Measurements from ENCODE around the gene COL6A3. TPM values are rescaled to one million over a fixed set of nuclear protein-coding genes. Genes with fewer than 3 reads are reported as not detected.

Gene COL6A3
- total RNA-seq (2014; rRNA removed; shearing (Covaris generic)) = 0.04 TPM in 1 of 2 replicates, not detected in the other

GRCh38 chr2:237413777-237414661 is at the start of gene COL6A3:
TSS of gene COL6A3 (minus strand) at chr2:237414164. CDS start at chr2:237396817, 17,347 bp downstream.
- DNase-seq = no peak
- H3K4me3 ChIP-seq = no peak within 1 kb of the TSS

GRCh38 chr2:237459741-237460174 is 45.8 kb upstream of the COL6A3 start:
- DNase-seq = no peak
- Histone ChIP-seq H3K36me3 (no peaks in the 10 kb centered on the region), H3K4me3 (no peak overlapping the region), H3K27ac (no peak overlapping the region), H3K27me3 (no peaks in the 10 kb centered on the region), H3K4me1 (no peaks in the 10 kb centered on the region), H3K9me3 (replicated peaks) (no peaks in the 10 kb centered on the region)

More at GRCh38 chr2:237413777-237414661, at the start of gene COL6A3:
- peaks cover 4% of the 10 kb centered on the region for H3K27me3 ChIP-seq
- no peak within 1 kb of the TSS for H3K27ac ChIP-seq
- no peaks in the 10 kb centered on the region for H3K9me3 ChIP-seq (replicated peaks)
- no peaks in the 10 kb centered on the region for H3K36me3 ChIP-seq
- no peaks in the 10 kb centered on the region for H3K4me1 ChIP-seq

- Histone ChIP-seq H3K27ac (no peak overlapping the region), H3K9me3 (replicated peaks) (no peaks in the 10 kb centered on the region), H3K36me3 (no peaks in the 10 kb centered on the region), H3K4me3 (no peak overlapping the region), H3K27me3 (no peaks in the 10 kb centered on the region), H3K4me1 (no peaks in the 10 kb centered on the region)
- DNase-seq = no peak
These were observed 45.3 kb upstream of the COL6A3 start for GRCh38 chr2:237459226-237459625.

GRCh38 chr2:237458519-237458918 is 44.6 kb upstream of the COL6A3 start:
- Histone ChIP-seq H3K27me3 (no peaks in the 10 kb centered on the region), H3K27ac (no peak overlapping the region), H3K4me1 (no peaks in the 10 kb centered on the region), H3K9me3 (replicated peaks) (no peaks in the 10 kb centered on the region), H3K36me3 (no peaks in the 10 kb centered on the region), H3K4me3 (no peak overlapping the region)
- no peak for DNase-seq

- no peaks in the 10 kb centered on the region for H3K4me1 ChIP-seq
- no peak overlapping the region for H3K4me3 ChIP-seq
- no peaks in the 10 kb centered on the region for H3K9me3 ChIP-seq (replicated peaks)
- DNase-seq = no peak
- 0 out of 2 replicates have a peak, but pooled peaks cover 3% of the 10 kb centered on the region for H3K27me3 ChIP-seq
- H3K36me3 ChIP-seq = no peaks in the 10 kb centered on the region
- H3K27ac ChIP-seq = no peak overlapping the region
These were observed 43.5 kb upstream of the COL6A3 start for GRCh38 chr2:237457388-237457941.

GRCh38 chr2:237456200-237456843 is 42.4 kb upstream of the COL6A3 start:
- no peaks in the 10 kb centered on the region for H3K4me1 ChIP-seq
- H3K27me3 ChIP-seq = peaks cover 13% of the 10 kb centered on the region; the same call in 1 of the 2 replicates
- H3K36me3 ChIP-seq = no peaks in the 10 kb centered on the region
- H3K27ac ChIP-seq = no peak overlapping the region
- H3K4me3 ChIP-seq = no peak overlapping the region
- no peak for DNase-seq
- no peaks in the 10 kb centered on the region for H3K9me3 ChIP-seq (replicated peaks)

GRCh38 chr2:237455764-237456163 is 41.8 kb upstream of the COL6A3 start:
- no peak overlapping the region for H3K27ac ChIP-seq
- no peaks in the 10 kb centered on the region for H3K9me3 ChIP-seq (replicated peaks)
- no peaks in the 10 kb centered on the region for H3K4me1 ChIP-seq
- no peaks in the 10 kb centered on the region for H3K36me3 ChIP-seq
- no peak overlapping the region for H3K4me3 ChIP-seq
- DNase-seq = no peak
- H3K27me3 ChIP-seq = peaks cover 14% of the 10 kb centered on the region; the same call in 1 of the 2 replicates

- Histone ChIP-seq H3K27me3 (peaks cover 14% of the 10 kb centered on the region; the same call in 1 of the 2 replicates), H3K4me1 (no peaks in the 10 kb centered on the region), H3K4me3 (no peak overlapping the region), H3K36me3 (no peaks in the 10 kb centered on the region), H3K27ac (no peak overlapping the region), H3K9me3 (replicated peaks) (no peaks in the 10 kb centered on the region)
- no peak for DNase-seq
These were observed 39.7 kb upstream of the COL6A3 start for GRCh38 chr2:237453671-237454070.

GRCh38 chr2:237452861-237453260 is 38.9 kb upstream of the COL6A3 start:
- Histone ChIP-seq H3K27ac (no peak overlapping the region), H3K36me3 (no peaks in the 10 kb centered on the region), H3K4me3 (no peak overlapping the region), H3K4me1 (no peaks in the 10 kb centered on the region), H3K27me3 (peaks cover 18% of the 10 kb centered on the region; the same call in 1 of the 2 replicates), H3K9me3 (replicated peaks) (no peaks in the 10 kb centered on the region)
- no peak for DNase-seq

- Histone ChIP-seq H3K4me3 (no peak overlapping the region), H3K27ac (no peak overlapping the region), H3K36me3 (no peaks in the 10 kb centered on the region), H3K9me3 (replicated peaks) (no peaks in the 10 kb centered on the region), H3K4me1 (no peaks in the 10 kb centered on the region), H3K27me3 (peaks cover 24% of the 10 kb centered on the region; the same call in 1 of the 2 replicates)
- DNase-seq = no peak
These were observed 37.9 kb upstream of the COL6A3 start for GRCh38 chr2:237451643-237452469.

GRCh38 chr2:237450583-237450982 is 36.6 kb upstream of the COL6A3 start:
- H3K4me1 ChIP-seq = no peaks in the 10 kb centered on the region
- no peak for DNase-seq
- H3K27me3 ChIP-seq = peaks cover 24% of the 10 kb centered on the region; the same call in 1 of the 2 replicates
- no peak overlapping the region for H3K4me3 ChIP-seq
- no peak overlapping the region for H3K27ac ChIP-seq
- H3K9me3 ChIP-seq (replicated peaks) = no peaks in the 10 kb centered on the region
- H3K36me3 ChIP-seq = no peaks in the 10 kb centered on the region

- H3K27ac ChIP-seq = no peak overlapping the region
- DNase-seq = no peak
- no peaks in the 10 kb centered on the region for H3K4me1 ChIP-seq
These were observed 36.1 kb upstream of the COL6A3 start for GRCh38 chr2:237450108-237450507.

GRCh38 chr2:237449193-237449881 is 35.4 kb upstream of the COL6A3 start:
- Histone ChIP-seq H3K4me1 (no peaks in the 10 kb centered on the region), H3K36me3 (no peaks in the 10 kb centered on the region), H3K27ac (no peak overlapping the region), H3K27me3 (peaks cover 24% of the 10 kb centered on the region; the same call in 1 of the 2 replicates), H3K4me3 (no peak overlapping the region), H3K9me3 (replicated peaks) (no peaks in the 10 kb centered on the region)
- no peak for DNase-seq

More at GRCh38 chr2:237450108-237450507, 36.1 kb upstream of the COL6A3 start:
- peaks cover 24% of the 10 kb centered on the region; the same call in 1 of the 2 replicates for H3K27me3 ChIP-seq
- H3K36me3 ChIP-seq = no peaks in the 10 kb centered on the region
- H3K9me3 ChIP-seq (replicated peaks) = no peaks in the 10 kb centered on the region
- H3K4me3 ChIP-seq = no peak overlapping the region

- Histone ChIP-seq H3K4me3 (no peak overlapping the region), H3K27ac (no peak overlapping the region), H3K27me3 (peaks cover 24% of the 10 kb centered on the region; the same call in 1 of the 2 replicates), H3K36me3 (no peaks in the 10 kb centered on the region), H3K9me3 (replicated peaks) (no peaks in the 10 kb centered on the region), H3K4me1 (no peaks in the 10 kb centered on the region)
- no peak for DNase-seq
These were observed 34.7 kb upstream of the COL6A3 start for GRCh38 chr2:237448626-237449025.
